PC-3 (cell line): Measurements from ENCODE around the gene HSD17B10. TPM values are rescaled to one million over a fixed set of nuclear protein-coding genes. Genes with fewer than 3 reads are reported as not detected.

Experiments used
- ATAC-seq: fragments of 200-7000 bp; cut with Tn5 transposase; 2 replicates; pipeline ENCODE4 v1.9.1; 2020; ENCODE audit warnings: mild to moderate bottlenecking, moderate library complexity
- BruUV-seq: library from RNA; stranded (reverse); fragments of 400-500 nt; replicated peaks from 2 replicates; lab custom pipeline; 2021; lab: Mats Ljungman, UMichigan
- CTCF ChIA-PET: fragments of 300-600 bp; sonication (Branson Sonifier 250); formaldehyde crosslinking; loops from one replicate; lab custom pipeline; 2022; ENCODE audit warnings: antibody characterized with exemption; lab: Charles Lee
- POLR2A ChIA-PET: fragments of 300-600 bp; sonication (Branson Sonifier 250); formaldehyde crosslinking; loops from one replicate; lab custom pipeline; 2022; ENCODE audit warnings: antibody characterized with exemption; ENCODE audit not compliant: unreplicated experiment; lab: Charles Lee
- DNase-seq: peaks from one replicate; pipeline ENCODE4 v3.0.0-alpha.2; 2015
- H2AFZ ChIP-seq: fragments of 300-600 bp; sonication (generic); 2 replicates; pipeline ENCODE4 v1.6.0; 2016; ENCODE audit warnings: antibody characterized with exemption, low read length
- H3F3A ChIP-seq: fragments of 300-600 bp; sonication (generic); one replicate; pipeline ENCODE4 v1.6.0; 2017; ENCODE audit warnings: antibody characterized with exemption, low read length, control low read depth, mild to moderate bottlenecking; ENCODE audit not compliant: unreplicated experiment
- H3K27ac ChIP-seq: fragments of 300-600 bp; sonication (generic); 2 replicates; pipeline ENCODE4 v1.5.1; 2016; ENCODE audit warnings: mild to moderate bottlenecking, low read length
- H3K27me3 ChIP-seq: fragments of 300-600 bp; sonication (generic); 2 replicates; pipeline ENCODE4 v1.6.1; 2016; ENCODE audit warnings: low read length, mixed read lengths
- H3K36me3 ChIP-seq: fragments of 300-600 bp; sonication (generic); 2 replicates; pipeline ENCODE4 v1.6.1; 2016; ENCODE audit warnings: low read depth, mixed run types, low read length, mixed read lengths
- H3K4me1 ChIP-seq: fragments of 300-600 bp; sonication (generic); 2 replicates; pipeline ENCODE4 v1.5.1; 2016; ENCODE audit warnings: low read length; ENCODE audit not compliant: insufficient read depth
- H3K4me2 ChIP-seq: fragments of 300-600 bp; sonication (generic); 2 replicates; pipeline ENCODE4 v1.6.0; 2016; ENCODE audit warnings: low read length
- H3K4me3 ChIP-seq: fragments of 300-600 bp; sonication (generic); 2 replicates; pipeline ENCODE4 v1.5.1; 2016; ENCODE audit warnings: mild to moderate bottlenecking, low read length, mixed read lengths
- H3K79me2 ChIP-seq: fragments of 300-600 bp; sonication (generic); 2 replicates; pipeline ENCODE4 v1.6.1; 2017; ENCODE audit warnings: low read length, mixed read lengths
- H3K9ac ChIP-seq: fragments of 300-600 bp; sonication (generic); 2 replicates; pipeline ENCODE4 v1.6.0; 2016; ENCODE audit warnings: mild to moderate bottlenecking, low read length
- H3K9me2 ChIP-seq: fragments of 300-600 bp; sonication (generic); replicated peaks from 2 replicates; pipeline ENCODE4 v1.6.1; 2016; ENCODE audit warnings: mixed run types, low read length, mixed read lengths
- H3K9me3 ChIP-seq: fragments of 300-600 bp; sonication (generic); 2 replicates; pipeline ENCODE4 v1.6.1; 2016; ENCODE audit warnings: low read length, mixed read lengths
- H4K20me1 ChIP-seq: fragments of 300-600 bp; sonication (generic); 2 replicates; pipeline ENCODE4 v1.6.1; 2016; ENCODE audit warnings: low read length, mixed read lengths
- EZH2 ChIP-seq: fragments of 300-600 bp; sonication (generic); IDR thresholded peaks from one replicate; pipeline ENCODE4 v1.6.1; 2017; ENCODE audit warnings: antibody characterized with exemption, mild to moderate bottlenecking, low read length; ENCODE audit not compliant: unreplicated experiment
- EZH2phosphoT487 ChIP-seq: fragments of 300-600 bp; sonication (generic); IDR thresholded peaks from 2 replicates; pipeline ENCODE4 v1.6.1; 2018; ENCODE audit warnings: mild to moderate bottlenecking, antibody characterized with exemption, low read length, borderline replicate concordance
- intact Hi-C: fragments of 100-400 bp; cut with micrococcal nuclease; formaldehyde crosslinking; loops from 2 replicates; pipeline ENCODE4 v1.9.0; 2023
- total RNA-seq: library from RNA; depleted of rRNA; stranded (reverse); fragments of >200 nt; gene quantifications from 2 replicates; pipeline ENCODE4 v1.2.3, GENCODE V29; 2014
- TF ChIP-seq, protein P1 (sequence below): fragments of 300-600 bp; sonication (generic); conservative IDR thresholded peaks from 2 replicates; pipeline ENCODE4 v1.5.1; 2017; ENCODE audit warnings: antibody characterized with exemption, low read depth, mild to moderate bottlenecking, low read length

Gene HSD17B10
- total RNA-seq, 1 experiment from 2014 or later: 181 TPM

DNA sequence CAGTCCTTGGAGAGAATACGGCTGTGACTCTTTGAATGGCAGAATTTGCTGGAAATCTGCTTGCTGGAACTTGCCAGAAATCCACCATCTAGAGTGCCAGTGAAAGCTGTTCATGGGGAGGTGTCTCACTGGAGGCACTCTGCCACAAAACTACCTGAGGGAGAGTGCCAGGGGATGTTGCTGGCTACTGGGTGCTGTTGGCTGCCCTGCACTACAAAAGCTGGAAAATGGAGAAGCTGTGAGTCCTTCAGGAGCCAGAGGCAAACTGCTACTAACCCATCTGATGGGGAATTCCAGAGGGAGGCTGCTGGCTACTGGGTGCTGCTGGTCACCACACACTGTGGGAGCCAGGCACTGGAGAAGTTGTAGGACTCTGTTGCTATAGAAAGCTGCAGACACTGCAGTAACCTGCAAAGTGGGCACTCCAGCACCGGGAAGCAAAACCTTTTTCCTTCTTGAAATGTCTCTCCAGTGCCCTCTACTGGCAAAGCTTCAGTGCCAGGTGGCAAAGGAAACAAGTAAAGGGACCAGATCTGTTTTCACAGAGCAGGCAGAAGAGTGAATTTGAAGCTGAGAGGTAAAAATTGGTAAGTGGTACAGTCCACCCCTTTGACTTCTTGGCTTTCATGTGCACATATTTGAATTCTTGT is 47.8 kb upstream of the HSD17B10 start:
- Histone ChIP-seq H3K36me3 (no peaks in the 10 kb centered on the region), H3K4me1 (0 out of 2 replicates have a peak, but pooled peaks cover 5% of the 10 kb centered on the region), H3K27ac (no peak overlapping the region), H3K4me3 (0 out of 2 replicates have a peak overlapping the region, but pooled peaks have one; percentile 14), H3K9me3 (no peaks in the 10 kb centered on the region), H2AFZ (peak overlapping the region; percentile 86), H3F3A (no peaks in the 10 kb centered on the region), H4K20me1 (no peaks in the 10 kb centered on the region), H3K4me2 (peak overlapping the region; percentile 75), H3K9ac (no peak overlapping the region), H3K79me2 (no peaks in the 10 kb centered on the region), H3K9me2 (no peaks in the 10 kb centered on the region), H3K27me3 (no peaks in the 10 kb centered on the region)
- TF ChIP-seq, protein P1, sequence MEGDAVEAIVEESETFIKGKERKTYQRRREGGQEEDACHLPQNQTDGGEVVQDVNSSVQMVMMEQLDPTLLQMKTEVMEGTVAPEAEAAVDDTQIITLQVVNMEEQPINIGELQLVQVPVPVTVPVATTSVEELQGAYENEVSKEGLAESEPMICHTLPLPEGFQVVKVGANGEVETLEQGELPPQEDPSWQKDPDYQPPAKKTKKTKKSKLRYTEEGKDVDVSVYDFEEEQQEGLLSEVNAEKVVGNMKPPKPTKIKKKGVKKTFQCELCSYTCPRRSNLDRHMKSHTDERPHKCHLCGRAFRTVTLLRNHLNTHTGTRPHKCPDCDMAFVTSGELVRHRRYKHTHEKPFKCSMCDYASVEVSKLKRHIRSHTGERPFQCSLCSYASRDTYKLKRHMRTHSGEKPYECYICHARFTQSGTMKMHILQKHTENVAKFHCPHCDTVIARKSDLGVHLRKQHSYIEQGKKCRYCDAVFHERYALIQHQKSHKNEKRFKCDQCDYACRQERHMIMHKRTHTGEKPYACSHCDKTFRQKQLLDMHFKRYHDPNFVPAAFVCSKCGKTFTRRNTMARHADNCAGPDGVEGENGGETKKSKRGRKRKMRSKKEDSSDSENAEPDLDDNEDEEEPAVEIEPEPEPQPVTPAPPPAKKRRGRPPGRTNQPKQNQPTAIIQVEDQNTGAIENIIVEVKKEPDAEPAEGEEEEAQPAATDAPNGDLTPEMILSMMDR: peak; percentile 85
- TF ChIP-seq EZH2phosphoT487: no peak
- ATAC-seq (peak; percentile 80), DNase-seq (peak; percentile 81)
- BruUV-seq: no TSS peak
- CTCF ChIA-PET: interaction anchor here (0.6 to 1.6 kb wide), 10 partner anchors 12 to 413 kb away, joined by 3 to 16 read pairs (median 4); partner anchors contain the start of genes IQSEC2, RIBC1 and SMC1A
- POLR2A ChIA-PET: interaction anchor here (0.6 kb wide), 2 partner anchors 201 to 742 kb away, joined by 3 to 5 read pairs; no protein-coding TSS in a partner anchor
- intact Hi-C loops: loop anchor here (1.0 kb wide), 1 partner anchor 24 kb away; no protein-coding TSS in a partner anchor

DNA sequence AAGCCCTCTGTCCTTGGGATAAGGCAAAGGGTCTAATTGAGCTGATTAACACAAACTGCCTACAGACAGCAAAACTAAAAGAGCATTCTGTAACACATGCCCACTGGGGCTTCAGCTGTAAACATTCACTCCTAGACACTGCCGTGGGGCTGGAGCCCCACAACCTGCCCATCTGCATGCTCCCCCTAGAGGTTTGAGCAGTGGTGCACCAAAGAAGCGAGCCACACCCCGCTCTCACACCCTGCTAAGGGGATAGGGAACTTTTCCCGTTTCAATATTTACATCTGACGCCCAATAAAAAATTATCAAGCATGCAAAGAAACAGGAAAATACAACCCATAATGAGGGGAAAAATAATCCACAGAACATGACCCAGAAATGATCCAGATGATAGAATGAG is 46.9 kb upstream of the HSD17B10 start:
- CTCF ChIA-PET: interaction anchor here (0.7 to 1.6 kb wide), 4 partner anchors 23 to 414 kb away, joined by 3 to 16 read pairs (median 7); partner anchors contain the start of genes RIBC1 and SMC1A
- 0 out of 2 replicates have a peak, but pooled peaks cover 5% of the 10 kb centered on the region for H3K4me1 ChIP-seq
- H3F3A ChIP-seq: no peaks in the 10 kb centered on the region
- peak overlapping the region; percentile 86 for H2AFZ ChIP-seq
- H3K79me2 ChIP-seq: no peaks in the 10 kb centered on the region
- no peaks in the 10 kb centered on the region for H3K9me3 ChIP-seq
- H3K27me3 ChIP-seq: no peaks in the 10 kb centered on the region
- peak; percentile 48 for DNase-seq
- 0 out of 2 replicates have a peak overlapping the region, but pooled peaks have one; percentile 14 for H3K4me3 ChIP-seq
- no peaks in the 10 kb centered on the region for H4K20me1 ChIP-seq
- H3K4me2 ChIP-seq: peak overlapping the region; percentile 75
- no peak for TF ChIP-seq EZH2
- TF ChIP-seq, protein P1: peak; percentile 61
- no peak for TF ChIP-seq EZH2phosphoT487
- POLR2A ChIA-PET: no interaction called here
- intact Hi-C loops: no loop called here
- H3K36me3 ChIP-seq: no peaks in the 10 kb centered on the region
- no peaks in the 10 kb centered on the region for H3K9me2 ChIP-seq
- no peak overlapping the region for H3K27ac ChIP-seq
- no peak overlapping the region for H3K9ac ChIP-seq
- no TSS peak for BruUV-seq
- peak; percentile 73 for ATAC-seq

DNA sequence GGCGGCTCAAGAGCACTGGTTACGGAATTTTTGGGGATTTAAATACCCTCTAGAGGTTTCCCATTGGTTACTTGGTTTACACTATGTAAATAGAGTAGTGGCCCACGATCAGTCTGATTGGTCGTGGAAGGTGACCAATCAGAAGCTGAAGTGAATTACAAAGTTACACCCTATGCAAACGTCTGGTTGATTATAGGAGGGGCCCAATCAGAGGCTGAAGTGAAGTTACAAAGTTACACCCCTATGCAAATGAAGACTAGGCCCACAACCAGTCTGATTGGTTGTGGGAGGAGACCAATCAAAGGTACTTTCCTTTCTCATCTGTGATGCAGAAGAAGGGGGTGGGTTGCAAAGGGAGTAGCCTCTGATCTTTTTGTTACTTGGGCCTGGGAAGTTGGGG is 45.1 kb upstream of the HSD17B10 start:
- intact Hi-C loops: no loop called here
- Histone ChIP-seq H3K4me1 (0 out of 2 replicates have a peak, but pooled peaks cover 5% of the 10 kb centered on the region), H3K79me2 (no peaks in the 10 kb centered on the region), H3K27ac (no peak overlapping the region), H4K20me1 (no peaks in the 10 kb centered on the region), H2AFZ (no peak overlapping the region), H3K9me3 (no peaks in the 10 kb centered on the region), H3K4me3 (no peak overlapping the region), H3K36me3 (no peaks in the 10 kb centered on the region), H3F3A (no peaks in the 10 kb centered on the region), H3K4me2 (no peak overlapping the region), H3K9ac (no peak overlapping the region), H3K27me3 (no peaks in the 10 kb centered on the region), H3K9me2 (no peaks in the 10 kb centered on the region)
- POLR2A ChIA-PET: interaction anchor here (0.7 kb wide), 1 partner anchor 16 kb away, joined by 3 read pairs; no protein-coding TSS in a partner anchor
- no TSS peak for BruUV-seq
- CTCF ChIA-PET: no interaction called here
- ATAC-seq: no peak
- TF ChIP-seq EZH2phosphoT487 (no peak), EZH2 (no peak)
- TF ChIP-seq, protein P1: no peak
- DNase-seq: peak; percentile 3
